Stimulated activated naive CD8-positive, alpha-beta T cell treated with anti-CD3 and anti-CD28 coated beads, Interleukin-15, Interleukin-2, amounts not matched to agents 100 U/mL and 50 U/mL, for 24 hours (primary cell): ENCODE measurements around the gene SIRT7.

Experiments used
- ATAC-seq: fragments of 150-1000 bp; cut with Tn5 transposase; one replicate; pipeline ENCODE4 v1.10.0; 2021
- DNase-seq: peaks from one replicate; pipeline ENCODE4 v3.0.0; 2021

SIRT7 gene

GRCh38 chr17:81904600-81905423, 13.2 kb downstream of the SIRT7 start:
- ATAC-seq (no peak), DNase-seq (no peak)

GRCh38 chr17:81903896-81904599, 13.9 kb downstream of the SIRT7 start:
- ATAC-seq: no peak
- DNase-seq: no peak

- ATAC-seq (no peak), DNase-seq (no peak)
Measured at GRCh38 chr17:81903415-81903831, 14.6 kb downstream of the SIRT7 start.

- no peak for DNase-seq
- ATAC-seq: peak; percentile 4
Measured at GRCh38 chr17:81902653-81903414, 15.1 kb downstream of the SIRT7 start.

GRCh38 chr17:81902023-81902652, 15.8 kb downstream of the SIRT7 start, which contains the start of gene NPB:
Gene NPB, plus strand, starts transcription at chr17:81902238. Its CDS starts 40 bp downstream, at chr17:81902278.
- peak; percentile 16 for ATAC-seq
- no peak for DNase-seq

GRCh38 chr17:81901167-81902022, 16.6 kb downstream of the SIRT7 start:
- no peak for ATAC-seq
- no peak for DNase-seq

- DNase-seq: no peak
- no peak for ATAC-seq
Measured at GRCh38 chr17:81900181-81900820, 17.7 kb downstream of the SIRT7 start.

GRCh38 chr17:81899514-81900166, 18.3 kb downstream of the SIRT7 start:
- ATAC-seq (no peak), DNase-seq (no peak)

GRCh38 chr17:81898885-81899284, 19.1 kb downstream of the SIRT7 start:
- DNase-seq: no peak
- no peak for ATAC-seq

GRCh38 chr17:81898029-81898866, 19.7 kb downstream of the SIRT7 start:
- ATAC-seq: no peak
- DNase-seq: no peak

GRCh38 chr17:81895400-81895799, 22.6 kb downstream of the SIRT7 start:
- ATAC-seq: no peak
- no peak for DNase-seq

- ATAC-seq (peak; percentile 1), DNase-seq (no peak)
Measured at GRCh38 chr17:81891303-81891552, 26.7 kb downstream of the SIRT7 start.

- peak; percentile 45 for DNase-seq
- no peak for ATAC-seq
Measured at GRCh38 chr17:81890447-81891302, 27.3 kb downstream of the SIRT7 start.

- DNase-seq (no peak), ATAC-seq (no peak)
Measured at GRCh38 chr17:81889602-81890001, 28.4 kb downstream of the SIRT7 start.

- DNase-seq (no peak), ATAC-seq (no peak)
Measured at GRCh38 chr17:81888988-81889595, 28.9 kb downstream of the SIRT7 start.

- DNase-seq (no peak), ATAC-seq (no peak)
Measured at GRCh38 chr17:81888105-81888987, 29.6 kb downstream of the SIRT7 start.
